ENCODE results near the gene HS3ST6.

GRCh38 chr16:1918351-1919326, at the start of gene HS3ST6:
- no peak for TF ChIP-seq CTCF (IDR thresholded peaks at IDR 0.05)
- peak in 1 of 2 donors; percentile 14 for TF ChIP-seq POLR2AphosphoS5 (IDR thresholded peaks at IDR 0.05; ENCODE audit: insufficient read depth in 1 of 2, low read depth in 1 of 2)

Measured in vagina (tissue), 2 donors.